Mammary epithelial cell (primary cell): ENCODE data around the gene OR52L1.

ENCODE experiments used
- CTCF ChIP-seq, 2 donors: IDR thresholded peaks in 1 of 2; conservative IDR thresholded peaks in 1 of 2; 2 replicates each; pipeline ENCODE4 v1.5.1; 2011 to 2012; ENCODE audit warnings: inconsistent platforms in 2 of 2, low read length in 2 of 2, mild to moderate bottlenecking in 2 of 2, control low read depth in 1 of 2, low read depth in 1 of 2; ENCODE audit not compliant: insufficient read depth in 1 of 2; ENCODE audit errors: extremely low read depth in 1 of 2
- EZH2 ChIP-seq: IDR thresholded peaks from 2 replicates; pipeline ENCODE4 v1.6.1; 2012; ENCODE audit warnings: low read length, inconsistent platforms, borderline replicate concordance

- no peak for TF ChIP-seq CTCF (conservative IDR thresholded peaks at IDR 0.05 in 1 of 2, IDR thresholded peaks at IDR 0.05 in 1 of 2; ENCODE audit: extremely low read depth in 1 of 2, insufficient read depth in 1 of 2, low read depth in 1 of 2, low read length in 2 of 2)
- no peak for TF ChIP-seq EZH2
These were observed 19.6 kb upstream of the OR52L1 start for GRCh38 chr11:6006395-6006794.
